Cardiac fibroblast (primary cell): ENCODE results near the gene NUDT1.
A peak's percentile ranks its signal among the peaks of the same experiment; 100 is the strongest.

Experiments used
- DNase-seq, 2 donors: peaks; one replicate each; pipeline versions ENCODE4 v3.0.0 to v3.0.0-alpha.2; 2010; ENCODE audit warnings: low read depth in 2 of 2
- H3K4me3 ChIP-seq, 2 donors: replicated peaks in 1 of 2; 1 replicate in 1 of 2; 2 replicates in 1 of 2; pipeline ENCODE4 v1.5.1; 2011; ENCODE audit warnings: low read depth in 2 of 2, low read length in 2 of 2, mild to moderate bottlenecking in 2 of 2, moderate library complexity in 1 of 2
- CTCF ChIP-seq: IDR thresholded peaks from one replicate; pipeline ENCODE4 v1.5.1; 2011; ENCODE audit warnings: low read depth, mild to moderate bottlenecking, low read length, inconsistent platforms

Gene NUDT1

DNA sequence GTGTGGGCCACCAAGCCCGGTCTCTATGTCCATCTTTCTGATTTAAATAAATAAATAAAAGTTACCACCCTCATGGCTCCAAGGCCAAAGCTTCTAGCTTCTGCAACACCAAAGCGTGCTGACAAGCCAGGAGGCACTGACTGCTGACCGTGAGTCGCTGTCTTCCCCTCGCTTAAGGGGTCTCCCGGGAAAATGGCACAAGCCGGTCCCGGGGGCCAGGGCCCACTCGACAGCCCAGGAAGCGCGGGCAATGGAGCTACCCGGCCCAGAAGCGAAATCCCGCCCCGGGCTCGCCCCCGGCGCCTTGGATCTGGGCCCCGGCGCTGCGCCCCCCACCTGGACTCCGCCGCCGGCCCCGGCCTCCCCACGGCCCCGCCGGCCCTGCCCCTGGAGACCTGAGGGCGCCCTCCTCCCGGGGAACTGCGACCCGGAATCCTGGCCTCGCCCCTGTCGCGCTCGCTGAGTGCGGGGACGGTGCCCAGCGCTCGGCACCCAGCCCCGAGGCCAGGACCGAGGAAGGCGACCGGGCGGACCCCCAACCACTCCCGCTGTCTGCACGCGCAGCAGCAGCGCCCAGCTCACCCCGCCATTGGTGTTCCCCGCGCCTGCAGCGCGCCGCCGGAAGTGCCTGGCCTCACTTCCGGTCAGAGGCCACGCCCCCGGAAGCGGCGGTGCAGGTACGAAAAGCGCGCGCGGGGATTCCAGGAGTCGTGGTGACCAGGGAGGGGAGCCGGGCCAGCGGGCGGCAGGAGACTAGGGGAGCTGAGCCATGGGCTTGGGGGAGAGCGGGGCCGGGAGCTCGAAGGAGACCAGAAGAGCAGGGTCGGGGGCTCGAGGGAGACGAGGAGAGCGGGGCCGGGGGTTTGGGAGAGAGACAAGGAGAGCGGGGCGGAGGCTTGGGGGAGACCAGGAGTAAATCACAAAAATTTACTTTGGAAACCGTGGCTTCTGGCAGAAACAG lies at the start of gene NUDT1, which contains the start of gene MRM2:
NUDT1 (plus strand) TSS at position 647 of the 961 bp plus-strand sequence. CDS start 2,349 bp downstream, outside the sequence.
MRM2 (minus strand) TSS at position 626 of the 961 bp plus-strand sequence; CDS start at position 590, 36 bp downstream.
- DNase-seq, result peak; percentile 67 to 73
- TF ChIP-seq CTCF, result no peak
- peak within 1 kb of the TSS; percentile 93 to 94 for H3K4me3 ChIP-seq

GRCh38 chr7:2192831-2193534 lies 49.0 kb upstream of the NUDT1 start:
- no peak for DNase-seq

DNA sequence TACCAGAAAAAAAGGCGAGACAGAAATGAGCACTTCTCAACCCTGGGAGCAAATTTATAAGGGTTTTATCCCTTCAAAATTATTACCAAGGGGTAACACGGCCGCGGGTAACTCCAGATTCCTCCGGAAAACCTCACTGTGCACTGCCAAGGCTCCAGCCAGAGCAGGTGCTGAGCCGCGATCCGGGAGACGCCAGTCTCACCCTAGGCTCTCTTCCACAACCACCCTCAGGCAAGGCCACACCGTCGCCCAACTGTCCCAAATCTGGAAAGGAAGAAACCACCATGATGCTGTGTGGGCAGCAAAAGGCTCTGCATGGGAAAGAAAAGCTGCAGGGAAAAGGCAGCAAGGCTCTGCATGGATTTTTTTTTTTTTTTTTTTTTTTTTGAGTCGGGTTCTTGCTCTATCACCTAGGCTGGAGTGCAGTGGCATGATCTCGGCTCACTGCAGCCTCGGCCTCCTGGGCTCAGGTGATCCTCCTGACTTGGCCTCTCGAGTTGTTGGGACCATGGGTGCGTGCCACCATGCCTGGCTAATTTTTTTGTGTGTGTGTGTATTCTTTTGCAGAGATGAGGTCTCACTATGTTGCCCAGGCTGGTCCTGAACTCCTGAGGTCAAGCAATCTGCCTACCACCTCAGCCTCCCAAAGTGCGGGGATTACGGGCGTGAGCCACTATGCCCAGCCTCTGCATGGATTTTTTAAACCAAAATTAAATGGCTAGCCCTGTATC lies 48.3 kb upstream of the NUDT1 start:
- no peak overlapping the region for H3K4me3 ChIP-seq

More at GRCh38 chr7:2192831-2193534, 49.0 kb upstream of the NUDT1 start:
- TF ChIP-seq CTCF, result no peak
- H3K4me3 ChIP-seq, result no peak overlapping the region

GRCh38 chr7:2195400-2196246 lies 46.4 kb upstream of the NUDT1 start:
- no peak for DNase-seq
- no peak overlapping the region for H3K4me3 ChIP-seq
- TF ChIP-seq CTCF, result no peak

More for the DNA sequence above, 48.3 kb upstream of the NUDT1 start:
- no peak for TF ChIP-seq CTCF
- DNase-seq, result no peak

DNA sequence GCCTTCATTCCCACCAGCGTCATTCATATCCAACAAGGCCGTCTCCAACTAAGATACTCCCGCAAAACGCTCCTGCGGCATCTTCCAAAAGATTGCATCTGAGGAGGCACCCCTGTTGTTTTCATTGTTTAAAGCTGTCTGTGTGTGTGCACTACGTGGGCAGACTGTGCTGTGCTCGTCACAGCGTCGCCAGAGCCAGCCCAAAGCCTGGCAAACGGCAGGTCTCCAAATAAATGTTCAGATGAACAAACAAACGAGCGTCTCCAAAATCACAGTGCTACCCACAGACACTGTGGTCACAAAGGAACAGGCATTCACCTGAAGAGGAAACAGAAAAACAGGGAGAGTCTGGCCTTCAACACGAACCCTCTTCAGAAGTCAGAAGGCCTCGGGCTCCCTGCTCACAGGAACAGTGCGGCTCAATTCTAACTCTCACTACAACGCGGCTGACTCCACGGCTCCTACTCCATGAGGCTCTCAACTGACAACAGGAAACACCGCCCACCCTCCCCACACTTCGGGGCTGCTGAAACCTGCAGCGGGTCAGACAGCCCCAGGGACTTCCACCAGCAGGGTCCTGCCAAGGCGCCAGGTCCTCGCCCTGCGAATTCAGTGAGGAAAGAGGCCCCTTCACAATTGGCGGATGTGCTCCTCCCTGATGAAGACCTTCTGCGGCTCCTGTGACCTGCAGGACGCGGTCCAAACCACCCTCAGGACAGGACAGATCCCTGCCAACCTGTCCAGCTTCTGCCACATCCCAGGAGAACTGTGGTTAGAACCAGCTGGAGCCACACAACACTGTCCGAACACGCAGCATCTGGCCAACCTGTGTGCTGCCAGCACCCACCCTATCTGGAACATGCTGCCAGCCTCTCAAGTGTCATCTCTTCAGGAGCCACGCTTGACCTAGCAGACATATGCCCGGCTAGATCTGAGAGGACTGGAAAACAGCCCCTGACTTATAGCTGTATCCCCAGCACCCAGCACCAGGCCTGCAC lies 45.3 kb upstream of the NUDT1 start:
- no peak for DNase-seq
- no peak overlapping the region for H3K4me3 ChIP-seq
- no peak for TF ChIP-seq CTCF
